ENCODE data around the gene CT47C1. TPM values are rescaled to one million over a fixed set of nuclear protein-coding genes. Genes with fewer than 3 reads are reported as not detected.

CT47C1 gene
- total RNA-seq, 2 donors from 2014 or later: not detected

DNA sequence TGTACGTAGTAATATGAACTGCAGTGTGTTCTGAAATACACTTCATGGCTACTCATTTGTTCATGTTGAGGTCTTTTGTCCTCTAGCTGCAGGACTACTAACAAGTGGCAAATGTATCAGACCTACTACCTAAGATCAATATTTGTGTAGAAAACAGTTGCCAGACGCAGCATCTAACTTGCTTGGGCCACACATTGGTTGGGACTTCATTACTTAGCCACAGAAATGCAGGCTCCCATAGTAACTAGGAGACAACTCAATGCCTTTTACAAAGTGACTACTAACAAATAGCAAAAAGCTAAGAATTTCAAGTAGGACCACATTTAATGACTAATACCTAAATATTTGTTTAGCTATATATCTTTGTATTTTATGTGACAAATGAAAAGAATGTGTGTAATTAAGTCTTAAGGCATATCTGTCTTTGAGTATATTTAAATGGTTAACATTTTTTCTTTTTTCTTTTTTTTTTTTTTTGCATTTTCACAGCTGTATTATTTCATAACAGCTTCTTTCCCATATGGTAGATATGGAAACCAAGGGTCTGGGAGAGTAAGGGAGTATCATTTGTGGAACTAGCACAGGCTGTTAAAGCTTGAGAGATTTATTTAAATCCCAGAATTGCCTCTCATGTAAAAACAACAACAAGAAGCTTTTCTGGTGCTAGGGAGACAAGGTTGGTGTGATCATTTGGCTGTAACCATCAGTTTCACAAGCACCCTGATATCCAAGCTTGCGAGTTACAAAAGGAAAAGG, 2.7 kb downstream of the CT47C1 start:
- Histone ChIP-seq H3K36me3 (no peaks in the 10 kb centered on the region), H3K4me1 (no peaks in the 10 kb centered on the region), H3K27ac (no peak overlapping the region), H3K9me3 (no peaks in the 10 kb centered on the region), H3K9ac (ENCODE audit: low read depth in 2 of 2, low read length in 2 of 2) (no peak overlapping the region), H3K4me3 (no peak overlapping the region), H3K27me3 (no peaks in the 10 kb centered on the region)
- intact Hi-C loops (cut with DNase I): no loop called here
- TF ChIP-seq, protein P1, sequence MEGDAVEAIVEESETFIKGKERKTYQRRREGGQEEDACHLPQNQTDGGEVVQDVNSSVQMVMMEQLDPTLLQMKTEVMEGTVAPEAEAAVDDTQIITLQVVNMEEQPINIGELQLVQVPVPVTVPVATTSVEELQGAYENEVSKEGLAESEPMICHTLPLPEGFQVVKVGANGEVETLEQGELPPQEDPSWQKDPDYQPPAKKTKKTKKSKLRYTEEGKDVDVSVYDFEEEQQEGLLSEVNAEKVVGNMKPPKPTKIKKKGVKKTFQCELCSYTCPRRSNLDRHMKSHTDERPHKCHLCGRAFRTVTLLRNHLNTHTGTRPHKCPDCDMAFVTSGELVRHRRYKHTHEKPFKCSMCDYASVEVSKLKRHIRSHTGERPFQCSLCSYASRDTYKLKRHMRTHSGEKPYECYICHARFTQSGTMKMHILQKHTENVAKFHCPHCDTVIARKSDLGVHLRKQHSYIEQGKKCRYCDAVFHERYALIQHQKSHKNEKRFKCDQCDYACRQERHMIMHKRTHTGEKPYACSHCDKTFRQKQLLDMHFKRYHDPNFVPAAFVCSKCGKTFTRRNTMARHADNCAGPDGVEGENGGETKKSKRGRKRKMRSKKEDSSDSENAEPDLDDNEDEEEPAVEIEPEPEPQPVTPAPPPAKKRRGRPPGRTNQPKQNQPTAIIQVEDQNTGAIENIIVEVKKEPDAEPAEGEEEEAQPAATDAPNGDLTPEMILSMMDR (IDR thresholded peaks at IDR 0.05): no peak
- DNase-seq: no peak

DNA sequence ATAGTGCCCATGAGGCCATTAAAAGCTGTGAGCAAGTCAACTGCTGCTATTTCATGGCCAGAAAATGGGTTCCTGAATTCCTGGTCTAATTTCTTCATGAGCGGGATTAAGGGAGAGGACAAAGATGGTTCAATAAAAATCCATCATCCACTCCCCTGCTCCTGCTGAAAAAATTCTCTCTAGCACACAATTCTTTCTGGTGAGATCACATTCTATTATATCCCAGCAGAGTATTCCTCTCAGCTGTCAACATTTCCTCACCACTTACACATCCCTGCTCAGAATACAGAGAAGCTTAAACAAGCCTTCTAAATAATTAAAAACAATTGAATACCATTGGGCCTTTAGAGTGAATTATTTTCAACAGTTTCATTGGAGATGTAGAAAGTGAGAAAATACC, 9.5 kb downstream of the CT47C1 start:
- intact Hi-C loops (cut with DNase I): no loop called here
- Histone ChIP-seq H3K36me3 (no peaks in the 10 kb centered on the region), H3K9ac (ENCODE audit: low read depth in 2 of 2, low read length in 2 of 2) (no peak overlapping the region), H3K27ac (no peak overlapping the region), H3K27me3 (peaks cover 7% of the 10 kb centered on the region), H3K4me3 (no peak overlapping the region), H3K4me1 (no peaks in the 10 kb centered on the region), H3K9me3 (no peaks in the 10 kb centered on the region)
- TF ChIP-seq, protein P1 (IDR thresholded peaks at IDR 0.05): no peak
- no peak for DNase-seq

DNA sequence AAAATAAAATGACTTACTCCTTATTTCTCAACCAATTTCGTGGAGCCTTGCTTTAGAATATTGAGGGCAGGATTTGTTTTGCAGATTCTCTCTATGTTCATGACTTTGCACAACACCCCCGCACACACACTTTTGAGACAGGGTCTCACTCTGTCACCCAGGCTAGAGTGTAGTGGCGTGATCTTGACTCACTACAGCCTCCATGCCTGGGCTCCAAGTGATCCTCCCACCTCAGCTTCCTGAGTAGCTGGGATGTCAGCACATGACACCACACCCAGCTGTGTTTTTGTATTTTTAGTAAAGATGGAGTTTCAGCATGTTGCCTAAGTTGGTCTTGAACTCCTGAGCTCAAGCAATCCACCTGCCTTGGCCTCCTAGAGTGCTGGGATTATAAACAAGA, 12.0 kb downstream of the CT47C1 start:
- Histone ChIP-seq H3K27ac (no peak overlapping the region), H3K4me3 (no peak overlapping the region), H3K4me1 (no peaks in the 10 kb centered on the region), H3K36me3 (no peaks in the 10 kb centered on the region), H3K9ac (ENCODE audit: low read depth in 2 of 2, low read length in 2 of 2) (no peak overlapping the region), H3K27me3 (peaks cover 7% of the 10 kb centered on the region), H3K9me3 (no peaks in the 10 kb centered on the region)
- intact Hi-C loops (cut with DNase I): no loop called here
- DNase-seq: no peak
- TF ChIP-seq, protein P1 (IDR thresholded peaks at IDR 0.05): no peak

DNA sequence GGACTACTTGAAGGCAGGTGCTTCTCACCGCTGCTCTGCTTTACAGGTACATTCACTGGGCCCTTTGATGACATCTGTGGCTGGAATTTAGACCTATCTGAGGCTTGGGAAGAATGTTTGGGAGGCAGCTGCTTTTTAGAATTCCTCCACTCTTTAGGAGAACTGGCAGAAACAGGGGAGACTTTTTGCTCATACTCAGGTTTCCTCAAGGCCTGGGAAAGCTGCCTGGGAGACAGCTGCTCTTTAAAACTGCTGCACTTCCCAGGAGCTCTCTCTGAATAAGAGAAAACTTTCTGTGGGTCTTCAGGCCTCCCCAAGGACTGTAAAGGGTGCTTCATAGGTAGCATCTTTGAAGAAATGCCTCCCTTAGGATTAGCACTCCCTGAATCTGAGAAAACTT, 14.3 kb downstream of the CT47C1 start:
- no peaks in the 10 kb centered on the region for H3K36me3 ChIP-seq
- DNase-seq: no peak
- H3K4me3 ChIP-seq: no peak overlapping the region
- H3K9ac ChIP-seq (ENCODE audit: low read depth in 2 of 2, low read length in 2 of 2): no peak overlapping the region
- H3K4me1 ChIP-seq: no peaks in the 10 kb centered on the region
- H3K9me3 ChIP-seq: no peaks in the 10 kb centered on the region
- intact Hi-C loops (cut with DNase I): no loop called here
- H3K27ac ChIP-seq: no peak overlapping the region
- TF ChIP-seq, protein P1 (IDR thresholded peaks at IDR 0.05): no peak
- H3K27me3 ChIP-seq: peaks cover 6% of the 10 kb centered on the region

DNA sequence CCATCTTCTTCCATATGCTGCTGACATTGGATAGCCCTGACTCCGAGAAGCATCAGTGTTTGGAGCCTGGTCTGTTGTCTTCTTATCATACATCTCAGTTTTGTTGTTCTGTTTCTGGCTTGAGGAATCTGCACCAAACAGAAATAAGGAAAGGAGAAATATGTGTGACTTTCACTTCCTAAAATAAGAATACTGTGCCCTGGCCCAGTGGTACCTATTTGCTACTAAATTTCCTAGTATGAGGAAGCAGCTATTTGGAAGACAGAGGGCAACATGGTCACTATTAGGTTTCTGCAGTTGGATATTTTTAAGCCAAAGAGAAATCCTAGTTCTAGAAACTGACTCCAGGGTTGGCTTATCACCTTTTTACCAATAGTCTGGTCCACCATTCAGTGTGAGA, 16.8 kb downstream of the CT47C1 start:
- TF ChIP-seq, protein P1 (IDR thresholded peaks at IDR 0.05): no peak
- H3K4me3 ChIP-seq: no peak overlapping the region
- intact Hi-C loops (cut with DNase I): no loop called here

More for the DNA sequence above, 16.8 kb downstream of the CT47C1 start:
- no peak for DNase-seq
- no peaks in the 10 kb centered on the region for H3K9me3 ChIP-seq
- H3K9ac ChIP-seq (ENCODE audit: low read depth in 2 of 2, low read length in 2 of 2): no peak overlapping the region
- H3K4me1 ChIP-seq: no peaks in the 10 kb centered on the region
- H3K27me3 ChIP-seq: no peaks in the 10 kb centered on the region
- no peaks in the 10 kb centered on the region for H3K36me3 ChIP-seq
- no peak overlapping the region for H3K27ac ChIP-seq

Measured in colonic mucosa (tissue), 4 donors.